ENCODE data around the gene NPTN.

NPTN gene

GRCh38 chr15:73607843-73608242 is 25.3 kb downstream of the NPTN start:
- Histone ChIP-seq H3K36me3 (replicated peaks; ENCODE audit: insufficient read depth, low read length) (no peaks in the 10 kb centered on the region), H3K9ac (ENCODE audit: low read length) (no peak overlapping the region), H3K9me3 (replicated peaks; ENCODE audit: insufficient read depth, low read length) (no peaks in the 10 kb centered on the region), H3K79me2 (ENCODE audit: low read length) (peaks cover 92% of the 10 kb centered on the region), H3K27ac (ENCODE audit: low read length) (no peak overlapping the region), H3K4me3 (ENCODE audit: low read length) (no peak overlapping the region), H3F3A (ENCODE audit: insufficient read depth, low read length) (no peaks in the 10 kb centered on the region), H4K20me1 (ENCODE audit: insufficient read depth, low read length) (peaks cover 3% of the 10 kb centered on the region; the same call in 1 of the 2 replicates), H3K4me2 (ENCODE audit: low read depth, low read length) (no peak overlapping the region), H2AFZ (ENCODE audit: low read length) (no peak overlapping the region), H3K9me2 (replicated peaks; ENCODE audit: insufficient read depth, low read length) (no peaks in the 10 kb centered on the region), H3K4me1 (ENCODE audit: low read length) (peaks cover 9% of the 10 kb centered on the region; the same call in 1 of the 2 replicates), H3K27me3 (replicated peaks; ENCODE audit: insufficient read depth, low read length) (no peaks in the 10 kb centered on the region)
- no peak for DNase-seq
- TF ChIP-seq EZH2 (optimal IDR thresholded peaks at IDR 0.05; ENCODE audit: low read depth, low read length): no peak
- no peak for TF ChIP-seq CTCF (IDR thresholded peaks at IDR 0.05; ENCODE audit: low read length)
- TF ChIP-seq EZH2phosphoT487 (IDR thresholded peaks at IDR 0.05; ENCODE audit: low read length): no peak

- TF ChIP-seq EZH2 (optimal IDR thresholded peaks at IDR 0.05; ENCODE audit: low read depth, low read length): no peak
- TF ChIP-seq CTCF (IDR thresholded peaks at IDR 0.05; ENCODE audit: low read length): no peak
- no peak for TF ChIP-seq EZH2phosphoT487 (IDR thresholded peaks at IDR 0.05; ENCODE audit: low read length)
- Histone ChIP-seq H3K9me3 (replicated peaks; ENCODE audit: insufficient read depth, low read length) (no peaks in the 10 kb centered on the region), H3K4me3 (ENCODE audit: low read length) (no peak overlapping the region), H3K79me2 (ENCODE audit: low read length) (peaks cover 92% of the 10 kb centered on the region), H3K4me2 (ENCODE audit: low read depth, low read length) (no peak overlapping the region), H3K27ac (ENCODE audit: low read length) (no peak overlapping the region), H3K9ac (ENCODE audit: low read length) (no peak overlapping the region), H3F3A (ENCODE audit: insufficient read depth, low read length) (no peaks in the 10 kb centered on the region), H3K27me3 (replicated peaks; ENCODE audit: insufficient read depth, low read length) (no peaks in the 10 kb centered on the region), H2AFZ (ENCODE audit: low read length) (no peak overlapping the region), H4K20me1 (ENCODE audit: insufficient read depth, low read length) (peaks cover 3% of the 10 kb centered on the region), H3K4me1 (ENCODE audit: low read length) (peaks cover 9% of the 10 kb centered on the region; the same call in 1 of the 2 replicates), H3K36me3 (replicated peaks; ENCODE audit: insufficient read depth, low read length) (no peaks in the 10 kb centered on the region), H3K9me2 (replicated peaks; ENCODE audit: insufficient read depth, low read length) (no peaks in the 10 kb centered on the region)
- DNase-seq: no peak
Observed at GRCh38 chr15:73607405-73607804, 25.8 kb downstream of the NPTN start.

GRCh38 chr15:73605759-73606436 is 27.3 kb downstream of the NPTN start:
- TF ChIP-seq EZH2 (optimal IDR thresholded peaks at IDR 0.05; ENCODE audit: low read depth, low read length) (no peak), CTCF (IDR thresholded peaks at IDR 0.05; ENCODE audit: low read length) (no peak), EZH2phosphoT487 (IDR thresholded peaks at IDR 0.05; ENCODE audit: low read length) (no peak)
- H3K27ac ChIP-seq (ENCODE audit: low read length): no peak overlapping the region
- H3K9me2 ChIP-seq (replicated peaks; ENCODE audit: insufficient read depth, low read length): no peaks in the 10 kb centered on the region
- no peaks in the 10 kb centered on the region for H3K9me3 ChIP-seq (replicated peaks; ENCODE audit: insufficient read depth, low read length)
- H3K36me3 ChIP-seq (replicated peaks; ENCODE audit: insufficient read depth, low read length): no peaks in the 10 kb centered on the region
- H4K20me1 ChIP-seq (ENCODE audit: insufficient read depth, low read length): peaks cover 5% of the 10 kb centered on the region
- H3K27me3 ChIP-seq (replicated peaks; ENCODE audit: insufficient read depth, low read length): no peaks in the 10 kb centered on the region
- peaks cover 93% of the 10 kb centered on the region for H3K79me2 ChIP-seq (ENCODE audit: low read length)
- H3K4me3 ChIP-seq (ENCODE audit: low read length): no peak overlapping the region
- DNase-seq: no peak
- H3F3A ChIP-seq (ENCODE audit: insufficient read depth, low read length): no peaks in the 10 kb centered on the region
- no peak overlapping the region for H3K4me2 ChIP-seq (ENCODE audit: low read depth, low read length)
- peaks cover 9% of the 10 kb centered on the region; the same call in 1 of the 2 replicates for H3K4me1 ChIP-seq (ENCODE audit: low read length)
- H2AFZ ChIP-seq (ENCODE audit: low read length): no peak overlapping the region
- H3K9ac ChIP-seq (ENCODE audit: low read length): no peak overlapping the region
